Ovary (tissue), 9 donors: ENCODE results near the gene RSRC1. TPM values are rescaled to one million over a fixed set of nuclear protein-coding genes. Genes with fewer than 3 reads are reported as not detected.
"Not testable (repeated sequence)": the region's sequence is repeated elsewhere in the genome, so short reads cannot be mapped to it uniquely, and the experiment has no call there.

ENCODE experiments used
- DNase-seq, 5 donors: peaks; one replicate each; pipeline ENCODE4 v3.0.0-alpha.2; 2019 to 2020
- H3K27ac ChIP-seq, 2 donors: fragments of 200-600 bp; one replicate each; pipeline versions ENCODE4 v1.5.1 to v1.8.0; 2019 to 2022
- H3K27me3 ChIP-seq: fragments of 200-600 bp; one replicate; pipeline ENCODE4 v1.8.0; 2022
- H3K36me3 ChIP-seq: fragments of 200-600 bp; sonication (generic); one replicate; pipeline ENCODE4 v1.5.1; 2019
- H3K4me1 ChIP-seq: one replicate; pipeline ENCODE4 v1.8.1; 2013; ENCODE audit warnings: mild to moderate bottlenecking, moderate library complexity; ENCODE audit not compliant: insufficient read depth
- H3K4me3 ChIP-seq: fragments of 200-600 bp; sonication (generic); one replicate; pipeline ENCODE4 v1.5.1; 2017
- H3K9me3 ChIP-seq, 2 donors: fragments of 200-600 bp in 1 of 2; sonication (generic) in 1 of 2; one replicate each; pipeline versions ENCODE4 v1.5.1 to v1.8.1; 2013 to 2019; ENCODE audit warnings: mild to moderate bottlenecking in 1 of 2, moderate library complexity in 1 of 2
- EP300 ChIP-seq: sonication (generic); formaldehyde crosslinking; IDR thresholded peaks from one replicate; pipeline ENCODE4 v1.6.1; 2017; ENCODE audit warnings: antibody characterized with exemption
- POLR2A ChIP-seq: fragments of 450-650 bp; IDR thresholded peaks from one replicate; pipeline ENCODE4 v1.6.1; 2017; ENCODE audit warnings: antibody characterized with exemption, mild to moderate bottlenecking, moderate library complexity
- WGBS, 3 donors: extraction: QIAGEN DNeasy Blood & Tissue Kit in 1 of 3; methylation state at CpG; one replicate each; pipeline versions ENCODE4 v1.1.5 to v1.1.7; 2013 to 2017; 5-methylcytosine and 5-hydroxymethylcytosine counted together
- intact Hi-C, 4 donors: fragments of 100-400 bp; cut with DNase I; formaldehyde crosslinking; loops; one replicate each; pipeline versions ENCODE4 v1.11.0 to v1.15.1; 2022 to 2023
- polyA plus RNA-seq, 2 donors: library from polyadenylated mRNA; stranded (reverse); fragments of 200-250 nt in 1 of 2; fragments of 350-450 nt in 1 of 2; fragmentation: Illumina TruSeq in 1 of 2; extraction: RNeasy Lipid Tissue Mini Kit (QIAGEN cat#74804) in 1 of 2; gene quantifications; one replicate each; pipeline ENCODE4 v1.2.3, GENCODE V29; 2013 to 2014
- total RNA-seq, 7 donors: library from RNA; depleted of rRNA in 2 of 7; stranded (reverse); fragments of >200 nt in 2 of 7; fragmentation: NEBNext Ultra II Directional in 3 of 7; extraction: Animal tissue kit (Norgen Biotek cat#: 25700) in 3 of 7; gene quantifications; one replicate each; pipeline versions ENCODE4 v1.1.0 to v1.2.4, GENCODE V29; 2016 to 2023
- TF ChIP-seq, protein P1 (sequence below), 3 donors: fragments of 450-650 bp in 2 of 3; fragments of 200-600 bp in 1 of 3; IDR thresholded peaks; one replicate each; pipeline versions ENCODE4 v1.5.1 to v1.8.0; 2016 to 2022; ENCODE audit warnings: antibody characterized with exemption in 3 of 3, mild to moderate bottlenecking in 1 of 3
- donor health status: DM: no; HTN: no; CAD: no; lungs with moderate emphysema.
- donor health status: DM: no; HTN: no; CAD: no.
- donor health status: Bipolar disorder and iron deficiency.
- donor health status: DM: yes; HTN: yes; CAD: no.
- donor health status: DM: no; HTN: no; CAD: no.
- donor health status: DM: yes; HTN: yes; CAD: no.

RSRC1 gene
- total and polyA plus RNA-seq, 9 donors = 13.4 to 45.1 (median 31.8) TPM

DNA sequence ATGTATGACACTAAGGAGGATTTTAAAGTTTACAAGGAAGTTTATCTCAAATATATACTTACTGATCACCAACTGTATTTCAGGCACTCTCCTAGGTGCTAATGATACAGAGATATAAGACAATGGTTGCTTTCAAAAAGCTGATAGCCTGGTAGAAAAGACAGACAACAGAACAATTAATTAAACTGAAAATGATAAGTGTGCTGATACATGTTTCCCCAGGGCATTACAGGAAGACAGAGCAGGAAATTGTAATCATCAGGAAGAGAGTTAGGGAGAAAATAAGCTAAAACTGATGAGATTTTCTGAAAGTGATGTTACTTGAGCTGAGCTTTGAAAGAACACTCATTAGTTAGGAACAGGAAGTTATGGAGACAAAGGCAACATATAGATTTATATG is 229.7 kb downstream of the RSRC1 start:
- no peak for TF ChIP-seq EP300
- TF ChIP-seq, protein P1, sequence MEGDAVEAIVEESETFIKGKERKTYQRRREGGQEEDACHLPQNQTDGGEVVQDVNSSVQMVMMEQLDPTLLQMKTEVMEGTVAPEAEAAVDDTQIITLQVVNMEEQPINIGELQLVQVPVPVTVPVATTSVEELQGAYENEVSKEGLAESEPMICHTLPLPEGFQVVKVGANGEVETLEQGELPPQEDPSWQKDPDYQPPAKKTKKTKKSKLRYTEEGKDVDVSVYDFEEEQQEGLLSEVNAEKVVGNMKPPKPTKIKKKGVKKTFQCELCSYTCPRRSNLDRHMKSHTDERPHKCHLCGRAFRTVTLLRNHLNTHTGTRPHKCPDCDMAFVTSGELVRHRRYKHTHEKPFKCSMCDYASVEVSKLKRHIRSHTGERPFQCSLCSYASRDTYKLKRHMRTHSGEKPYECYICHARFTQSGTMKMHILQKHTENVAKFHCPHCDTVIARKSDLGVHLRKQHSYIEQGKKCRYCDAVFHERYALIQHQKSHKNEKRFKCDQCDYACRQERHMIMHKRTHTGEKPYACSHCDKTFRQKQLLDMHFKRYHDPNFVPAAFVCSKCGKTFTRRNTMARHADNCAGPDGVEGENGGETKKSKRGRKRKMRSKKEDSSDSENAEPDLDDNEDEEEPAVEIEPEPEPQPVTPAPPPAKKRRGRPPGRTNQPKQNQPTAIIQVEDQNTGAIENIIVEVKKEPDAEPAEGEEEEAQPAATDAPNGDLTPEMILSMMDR (IDR thresholded peaks at IDR 0.05) = no peak

DNA sequence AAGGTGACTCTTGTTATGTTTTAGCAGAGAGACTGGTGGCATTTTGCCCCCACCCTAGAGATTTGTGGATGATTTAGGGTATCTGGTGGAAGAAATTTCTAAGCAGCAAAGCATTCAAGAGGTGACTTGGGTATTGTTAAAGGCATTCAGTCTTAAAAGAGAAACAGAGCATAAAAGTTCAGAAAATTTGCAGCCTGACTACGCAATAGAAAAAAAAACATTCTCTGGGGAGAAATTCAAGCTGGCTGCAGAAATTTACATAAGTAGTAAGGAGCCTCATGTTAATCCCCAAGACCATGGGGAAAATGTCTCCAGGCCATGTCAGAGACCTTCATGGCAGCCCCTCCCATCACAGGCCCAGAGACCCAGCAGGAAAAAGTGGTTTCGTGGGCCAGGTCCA is 231.1 kb downstream of the RSRC1 start:
- H3K9me3 ChIP-seq, H3K27me3 ChIP-seq, H3K4me1 ChIP-seq, H3K27ac ChIP-seq, DNase-seq, intact Hi-C loops, H3K36me3 ChIP-seq, H3K4me3 ChIP-seq: not testable (repeated sequence)
- 92 to 98% (median 97%) methylated on average over 2 of the region's 2 CpGs for WGBS, 3 donors

More for the DNA sequence above, 229.7 kb downstream of the RSRC1 start:
- no peak overlapping the region for H3K27ac ChIP-seq
- DNase-seq = no peak
- no peaks in the 10 kb centered on the region for H3K36me3 ChIP-seq
- no peak overlapping the region for H3K4me3 ChIP-seq
- no peaks in the 10 kb centered on the region for H3K27me3 ChIP-seq
- intact Hi-C loops = no loop called here
- no peaks in the 10 kb centered on the region for H3K4me1 ChIP-seq
- H3K9me3 ChIP-seq = no peaks in the 10 kb centered on the region

DNA sequence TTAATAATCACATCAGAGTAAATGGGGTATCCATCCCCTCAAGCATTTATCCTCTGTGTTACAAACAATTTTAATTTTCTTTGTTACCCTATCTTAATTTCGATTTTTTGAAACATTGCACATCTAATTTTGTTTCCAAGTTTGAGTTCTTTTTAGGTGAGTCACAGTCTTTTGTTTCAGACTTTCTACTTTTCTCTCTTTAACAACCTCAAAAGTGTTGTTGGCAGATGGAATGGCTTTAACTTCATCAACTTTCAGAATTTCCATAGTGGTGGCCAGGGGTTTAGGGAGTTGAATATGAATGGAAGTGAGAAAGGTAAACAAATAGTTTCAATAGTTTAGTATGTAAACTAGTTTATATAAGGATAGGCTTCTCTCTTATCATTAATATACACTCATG is 238.1 kb downstream of the RSRC1 start:
- Histone ChIP-seq H3K27me3 (no peaks in the 10 kb centered on the region), H3K36me3 (no peaks in the 10 kb centered on the region), H3K4me1 (no peaks in the 10 kb centered on the region), H3K4me3 (no peak overlapping the region), H3K27ac (no peak overlapping the region), H3K9me3 (no peaks in the 10 kb centered on the region)
- intact Hi-C loops = no loop called here
- WGBS, 3 donors = 44 to 57% (median 57%) methylated on average over 1 of the region's 1 CpG
- no peak for DNase-seq
- TF ChIP-seq, protein P1 (IDR thresholded peaks at IDR 0.05) = no peak
- TF ChIP-seq EP300 = no peak
- no peak for TF ChIP-seq POLR2A

DNA sequence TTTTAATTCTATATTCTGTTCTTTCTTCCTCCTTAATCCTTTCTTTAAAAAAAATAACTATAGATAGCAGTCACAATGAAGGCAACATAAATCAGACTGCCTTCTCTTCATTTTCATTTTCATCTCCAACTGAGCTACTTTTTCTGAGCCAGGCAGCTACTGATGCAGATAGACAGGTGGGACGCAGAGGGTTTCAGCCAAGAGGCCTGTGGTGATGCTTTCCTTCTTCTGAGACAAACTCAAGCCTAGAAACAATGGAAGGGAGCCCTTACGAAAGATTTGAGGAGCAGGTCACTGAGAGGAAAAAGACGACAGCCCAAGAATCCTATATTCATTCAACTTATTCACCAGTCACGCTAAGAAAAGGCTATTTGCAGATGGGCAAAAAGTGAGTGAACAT is 241.1 kb downstream of the RSRC1 start:
- Histone ChIP-seq H3K4me1 (no peaks in the 10 kb centered on the region), H3K4me3 (no peak overlapping the region), H3K27me3 (no peaks in the 10 kb centered on the region), H3K36me3 (no peaks in the 10 kb centered on the region), H3K9me3 (no peaks in the 10 kb centered on the region), H3K27ac (no peak overlapping the region)
- intact Hi-C loops = no loop called here
- 93 to 96% (median 96%) methylated on average over 4 of the region's 4 CpGs for WGBS, 3 donors
- TF ChIP-seq EP300 = no peak
- TF ChIP-seq, protein P1 (IDR thresholded peaks at IDR 0.05) = no peak
- TF ChIP-seq POLR2A = no peak
- DNase-seq = no peak

DNA sequence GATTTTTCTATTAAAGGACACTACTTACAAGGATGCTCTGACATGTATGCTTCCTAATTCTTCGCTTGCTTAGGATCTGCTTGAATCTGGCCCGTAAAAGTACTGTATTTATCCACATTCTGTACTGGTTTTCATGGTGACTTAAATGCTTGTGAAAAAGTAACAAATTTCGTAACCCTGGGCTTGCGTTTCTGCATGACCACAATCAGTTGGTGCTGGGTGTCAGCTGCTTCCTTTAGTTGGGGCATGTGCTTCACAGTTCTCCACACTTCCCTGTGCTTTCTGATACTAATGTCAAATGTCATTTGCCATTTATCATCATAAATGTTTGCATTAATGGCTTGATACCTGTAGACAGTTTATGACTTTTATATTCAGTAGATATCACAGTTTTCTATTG is 242.7 kb downstream of the RSRC1 start:
- Histone ChIP-seq H3K4me3 (no peak overlapping the region), H3K4me1 (no peaks in the 10 kb centered on the region), H3K36me3 (no peaks in the 10 kb centered on the region), H3K9me3 (no peaks in the 10 kb centered on the region), H3K27me3 (no peaks in the 10 kb centered on the region), H3K27ac (no peak overlapping the region)
- intact Hi-C loops = no loop called here
- no peak for DNase-seq
- TF ChIP-seq EP300 = no peak
- TF ChIP-seq, protein P1 (IDR thresholded peaks at IDR 0.05) = no peak
- no peak for TF ChIP-seq POLR2A
- 95% methylated on average over 4 of the region's 4 CpGs for WGBS, 3 donors
